GM18508 (cell line): ENCODE results near the gene ELK3.

Experiments
- ATAC-seq: cut with Tn5 transposase; IDR thresholded peaks from one replicate; pipeline ENCODE4 v1.9.1; 2021; ENCODE audit warnings: moderate number of reproducible peaks; ENCODE audit not compliant: insufficient read depth, unreplicated experiment

Gene ELK3

GRCh38 chr12:96193725-96194575 is at the start of gene ELK3:
ELK3 (plus strand) TSS chr12:96194375.
- ATAC-seq: no peak

- ATAC-seq: no peak
Observed at GRCh38 chr12:96146747-96147146, 47.4 kb upstream of the ELK3 start.

- ATAC-seq: no peak
Observed at GRCh38 chr12:96150442-96150841, 43.7 kb upstream of the ELK3 start.

GRCh38 chr12:96152164-96152563 is 42.0 kb upstream of the ELK3 start:
- no peak for ATAC-seq

GRCh38 chr12:96153131-96153725 is 40.9 kb upstream of the ELK3 start:
- no peak for ATAC-seq

GRCh38 chr12:96155181-96155580 is 39.0 kb upstream of the ELK3 start:
- no peak for ATAC-seq

GRCh38 chr12:96155781-96156180 is 38.4 kb upstream of the ELK3 start:
- no peak for ATAC-seq

GRCh38 chr12:96156211-96156610 is 38.0 kb upstream of the ELK3 start:
- no peak for ATAC-seq

- no peak for ATAC-seq
Observed at GRCh38 chr12:96157427-96157826, 36.7 kb upstream of the ELK3 start.

GRCh38 chr12:96164951-96165811 is 29.0 kb upstream of the ELK3 start:
- ATAC-seq: no peak

- ATAC-seq: no peak
Observed at GRCh38 chr12:96166765-96167164, 27.4 kb upstream of the ELK3 start.

- ATAC-seq: no peak
Observed at GRCh38 chr12:96167492-96167891, 26.7 kb upstream of the ELK3 start.

- no peak for ATAC-seq
Observed at GRCh38 chr12:96170328-96170727, 23.8 kb upstream of the ELK3 start.

- no peak for ATAC-seq
Observed at GRCh38 chr12:96170762-96171161, 23.4 kb upstream of the ELK3 start.

- ATAC-seq: no peak
Observed at GRCh38 chr12:96171905-96172304, 22.3 kb upstream of the ELK3 start.

- no peak for ATAC-seq
Observed at GRCh38 chr12:96172981-96173380, 21.2 kb upstream of the ELK3 start.

GRCh38 chr12:96176575-96176974 is 17.6 kb upstream of the ELK3 start:
- no peak for ATAC-seq

- no peak for ATAC-seq
Observed at GRCh38 chr12:96177013-96177412, 17.2 kb upstream of the ELK3 start.

GRCh38 chr12:96183734-96184370 is 10.3 kb upstream of the ELK3 start:
- ATAC-seq: no peak

- ATAC-seq: no peak
Observed at GRCh38 chr12:96185914-96186313, 8.3 kb upstream of the ELK3 start.
